Fibroblast of gingiva (primary cell): ENCODE data around the gene MYT1.
"Not testable (repeated sequence)": the region's sequence is repeated elsewhere in the genome, so short reads cannot be mapped to it uniquely, and the experiment has no call there.

ENCODE experiments used
- DNase-seq: peaks from one replicate; pipeline ENCODE4 v3.0.0-alpha.2; 2011; ENCODE audit warnings: low read depth

MYT1 gene

DNA sequence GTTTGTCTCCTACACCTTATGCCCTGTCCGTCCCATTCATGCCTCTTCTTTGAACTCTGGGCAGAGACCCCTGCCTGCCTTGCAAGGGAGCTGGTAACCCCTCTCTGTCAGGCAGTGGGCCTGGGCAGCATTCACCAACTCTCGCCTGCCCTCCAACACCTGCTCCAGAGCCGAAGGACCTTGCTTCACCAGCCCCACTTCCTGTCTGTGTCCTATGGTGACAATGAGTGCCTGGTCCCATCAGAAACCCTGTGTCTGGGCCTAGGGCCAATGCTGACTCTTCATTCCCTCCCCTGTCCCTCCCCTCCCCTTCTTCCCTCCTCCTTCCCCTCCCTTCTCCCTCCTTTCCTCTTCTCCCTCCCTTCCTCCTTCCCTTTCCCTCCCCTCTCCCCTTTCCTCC, 68.5 kb downstream of the MYT1 start:
- DNase-seq: no peak

- no peak for DNase-seq
These were observed 69.5 kb downstream of the MYT1 start for GRCh38 chr20:64233725-64234124.

GRCh38 chr20:64234291-64234791, 70.1 kb downstream of the MYT1 start:
- DNase-seq: no peak

GRCh38 chr20:64234921-64235565, 70.8 kb downstream of the MYT1 start:
- not testable (repeated sequence) for DNase-seq

DNA sequence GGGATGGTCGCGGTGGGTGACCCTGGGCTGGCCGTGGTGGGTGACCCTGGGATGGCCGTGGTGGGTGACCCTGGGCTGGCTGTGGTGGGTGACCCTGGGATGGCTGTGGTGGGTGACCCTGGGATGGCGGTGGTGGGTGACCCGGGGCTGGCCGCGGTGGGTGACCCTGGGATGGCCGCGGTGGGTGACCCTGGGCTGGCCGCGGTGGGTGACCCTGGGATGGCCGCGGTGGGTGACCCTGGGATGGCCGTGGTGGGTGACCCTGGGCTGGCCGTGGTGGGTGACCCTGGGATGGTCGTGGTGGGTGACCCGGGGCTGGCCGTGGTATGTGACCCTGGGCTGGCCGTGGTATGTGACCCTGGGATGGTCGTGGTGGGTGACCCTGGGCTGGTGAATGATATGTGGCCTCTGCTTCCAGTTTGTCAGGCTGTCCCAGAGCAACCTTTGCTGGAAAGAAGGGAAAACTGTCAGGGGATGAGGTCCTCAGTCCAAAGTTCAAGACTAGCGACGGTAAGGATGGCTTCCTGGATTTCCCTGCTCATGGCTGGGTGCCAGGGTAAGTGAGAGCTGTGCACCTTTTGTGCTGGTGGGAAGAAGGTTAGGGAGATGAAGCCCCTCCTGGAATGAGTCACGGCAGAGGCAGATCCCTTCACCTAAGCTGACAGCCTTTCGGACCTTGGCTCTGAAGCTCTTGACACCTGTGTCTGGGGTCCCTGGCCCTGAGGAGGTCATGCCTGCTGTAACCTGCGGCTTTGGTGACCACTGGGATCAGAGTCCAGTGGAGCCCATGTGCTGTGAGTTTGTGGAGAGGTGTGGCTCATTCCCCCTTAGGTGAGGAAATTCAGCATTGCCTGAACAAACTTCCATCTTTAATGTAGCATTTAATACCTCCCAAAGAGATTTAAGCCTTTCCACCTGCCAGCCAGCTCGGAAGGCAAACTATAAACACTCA, 72.2 kb downstream of the MYT1 start:
- DNase-seq: no peak

GRCh38 chr20:64237316-64237715, 73.1 kb downstream of the MYT1 start:
- DNase-seq: no peak

GRCh38 chr20:64238115-64238825, 74.0 kb downstream of the MYT1 start:
- DNase-seq: no peak

- DNase-seq: no peak
These were observed 74.7 kb downstream of the MYT1 start for GRCh38 chr20:64238851-64239387.

- no peak for DNase-seq
These were observed 75.4 kb downstream of the MYT1 start for GRCh38 chr20:64239449-64240242.

DNA sequence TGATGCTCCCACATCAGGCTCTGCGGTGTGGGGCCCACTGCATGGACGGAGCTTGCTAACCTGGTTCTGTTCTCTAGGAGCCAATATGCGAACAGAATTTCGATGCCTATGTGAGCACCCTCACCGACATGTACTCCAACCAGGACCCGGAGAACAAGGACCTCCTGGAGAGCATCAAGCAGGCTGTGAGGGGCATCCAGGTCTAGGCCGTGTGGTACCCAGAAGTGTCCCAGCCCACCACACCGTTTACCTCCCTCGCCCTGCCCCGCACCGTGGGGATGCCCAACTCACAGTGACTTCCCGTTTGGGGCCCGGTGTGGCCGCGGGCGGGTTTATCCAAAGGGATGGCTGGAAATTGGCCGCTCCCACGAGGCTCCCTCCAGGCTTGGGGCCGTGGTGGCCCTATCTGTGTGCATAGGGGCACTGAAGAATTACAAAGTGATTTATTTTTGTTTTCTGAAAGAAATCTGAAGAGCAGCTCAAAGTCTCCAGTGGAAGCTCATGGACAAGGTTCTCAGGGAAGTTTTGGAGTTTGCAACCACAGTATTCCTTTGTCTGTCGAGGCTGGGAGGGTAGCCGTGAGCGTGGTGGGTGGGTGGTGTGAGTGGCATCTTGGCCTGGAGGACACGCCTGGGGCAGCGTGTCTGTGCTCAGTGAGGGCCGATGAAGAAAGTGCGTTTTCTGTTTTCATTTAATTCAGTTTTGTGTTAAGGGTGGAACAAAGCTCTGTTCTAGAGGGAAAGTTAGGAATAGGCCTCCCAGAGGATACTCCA, 76.2 kb downstream of the MYT1 start:
- no peak for DNase-seq

- DNase-seq: no peak
These were observed 76.8 kb downstream of the MYT1 start for GRCh38 chr20:64241061-64241460.

DNA sequence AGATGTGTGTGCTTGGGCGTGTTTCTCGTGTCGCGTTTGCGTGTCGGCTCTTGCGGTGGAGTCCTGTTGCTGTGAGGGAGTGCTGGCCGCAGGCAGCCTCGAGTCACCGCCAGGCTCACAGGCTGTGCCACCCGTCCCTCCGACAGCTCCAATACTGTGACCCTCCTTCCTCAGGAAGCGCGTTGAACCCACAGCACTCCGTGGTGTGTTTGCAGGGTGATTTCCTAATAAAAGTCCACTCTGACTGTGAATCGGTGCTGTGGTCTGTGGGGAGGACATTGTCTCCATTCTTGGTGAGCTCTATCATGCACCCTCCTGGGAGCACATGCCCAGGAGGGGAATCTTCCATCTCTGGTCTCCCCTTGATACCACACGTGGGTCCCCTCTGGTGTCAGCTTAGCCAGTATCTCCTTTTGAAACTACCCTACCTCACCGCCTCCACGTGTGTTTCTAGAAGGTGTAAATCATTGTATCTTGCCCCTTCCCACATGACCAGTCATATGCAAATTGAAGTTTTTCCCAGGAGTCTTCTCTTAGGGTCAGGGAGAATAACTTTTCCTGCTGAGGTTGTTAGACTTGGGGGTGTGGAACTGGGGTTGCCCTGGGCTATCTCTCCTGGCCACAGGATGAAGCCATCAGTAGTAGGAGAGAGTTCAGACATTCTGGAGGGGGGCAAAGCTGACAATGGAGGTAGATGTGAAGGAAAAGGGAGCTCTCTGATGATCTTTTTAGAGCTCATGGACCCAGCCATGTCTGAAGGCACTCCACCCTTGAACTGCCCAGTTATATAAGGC, 77.9 kb downstream of the MYT1 start:
- no peak for DNase-seq

- no peak for DNase-seq
These were observed 78.7 kb downstream of the MYT1 start for GRCh38 chr20:64242797-64243475.

- no peak for DNase-seq
These were observed 80.1 kb downstream of the MYT1 start for GRCh38 chr20:64244281-64244805.

GRCh38 chr20:64244870-64245603, 80.8 kb downstream of the MYT1 start:
- no peak for DNase-seq

DNA sequence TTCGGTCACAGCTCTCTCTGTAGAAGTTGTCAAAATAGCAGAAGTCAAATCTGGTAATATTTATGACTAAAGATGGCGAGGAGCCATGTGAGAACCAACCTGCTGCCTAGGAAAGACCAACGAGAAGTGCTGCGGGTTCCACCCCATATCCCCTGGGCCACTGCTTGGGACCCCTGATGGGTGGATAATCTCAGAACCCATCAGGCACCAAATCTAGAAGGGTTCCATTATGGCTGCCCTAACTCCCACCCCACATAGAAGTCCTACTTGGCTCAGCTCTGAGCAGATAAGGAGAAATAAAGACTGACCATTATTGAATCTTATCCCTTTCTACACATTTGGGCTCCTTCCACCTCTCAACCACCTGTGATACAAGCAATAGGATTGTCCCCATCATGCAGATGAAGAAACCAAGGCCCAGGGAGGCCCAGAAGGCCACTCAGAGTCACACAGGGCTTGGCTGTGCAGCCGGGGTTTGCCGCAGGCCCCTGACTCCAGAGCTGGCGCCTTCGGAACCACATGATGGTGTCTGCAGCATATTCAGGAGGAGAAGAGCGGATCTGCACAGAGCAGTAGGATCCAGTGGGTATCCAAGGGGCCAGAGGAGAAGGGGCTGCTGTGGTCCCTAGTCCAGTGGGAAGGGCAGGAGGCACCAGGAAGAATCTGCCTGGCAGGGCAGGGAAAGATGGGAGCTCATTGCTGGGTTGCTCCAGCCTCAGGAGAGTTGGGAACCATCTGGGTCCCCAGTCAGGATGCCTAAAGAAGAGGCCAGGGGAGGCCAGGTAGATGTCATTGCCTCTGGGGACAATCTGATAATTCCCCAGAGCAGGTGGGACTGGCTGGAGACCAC, 81.7 kb downstream of the MYT1 start:
- no peak for DNase-seq

DNA sequence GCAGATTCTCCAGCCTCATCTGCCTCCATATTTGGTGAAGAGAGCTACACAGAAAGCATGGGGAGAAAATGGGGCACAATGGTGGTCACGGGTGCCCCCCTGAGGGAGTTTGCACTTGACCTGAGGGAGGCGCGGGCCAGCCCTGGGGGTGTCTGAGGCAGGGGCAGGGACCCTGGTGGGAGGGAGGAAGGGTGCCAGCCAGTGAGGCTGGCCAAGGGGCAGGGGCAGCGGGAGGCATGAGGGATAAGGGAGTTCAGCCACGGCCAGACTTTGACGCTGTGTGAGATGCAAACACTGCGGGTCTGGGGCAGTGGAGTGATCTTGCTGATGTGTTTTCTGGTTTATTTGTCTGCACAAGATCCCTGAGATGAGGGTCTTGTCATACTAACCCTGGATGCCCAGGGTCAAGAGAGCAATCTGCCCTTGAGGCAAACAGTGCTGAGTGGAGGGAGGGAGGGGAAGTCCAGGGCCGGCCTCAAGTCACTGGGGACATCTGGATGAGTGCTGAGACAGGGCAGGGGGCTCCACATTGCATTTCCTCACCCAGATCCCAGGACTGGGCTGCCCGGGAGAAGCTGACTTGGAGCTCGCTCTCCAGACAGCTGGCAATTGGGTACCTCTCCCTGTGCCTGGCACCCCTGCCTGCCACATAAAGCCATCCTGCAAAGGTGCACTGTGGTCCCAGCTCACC, 82.5 kb downstream of the MYT1 start:
- no peak for DNase-seq
